MCF 10A (cell line): ENCODE data around the gene PCYT2. TPM values are rescaled to one million over a fixed set of nuclear protein-coding genes. Genes with fewer than 3 reads are reported as not detected.
A peak's percentile ranks its signal among the peaks of the same experiment; 100 is the strongest.

Source experiments
- BruUV-seq: library from RNA; stranded (reverse); fragments of 400-500 nt; replicated peaks from 2 replicates; lab custom pipeline; 2021; lab: Mats Ljungman, UMichigan
- CTCF ChIA-PET: fragments of 300-600 bp; sonication (Branson Sonifier 250); formaldehyde crosslinking; extraction: SDS; loops from one replicate; lab custom pipeline; 2021; ENCODE audit warnings: antibody characterized with exemption, inconsistent platforms; lab: Yijun Ruan, JAX
- POLR2A ChIA-PET: fragments of 300-600, 350-650 bp; sonication (Branson Sonifier 250); formaldehyde crosslinking; extraction: SDS; loops from one replicate; lab custom pipeline; 2020; ENCODE audit warnings: antibody characterized with exemption, inconsistent platforms; lab: Yijun Ruan, JAX
- DNase-seq: peaks from one replicate; pipeline ENCODE4 v3.0.0-alpha.2; 2018; ENCODE audit not compliant: unreplicated experiment
- H3K27ac Mint-ChIP-seq: one replicate; pipeline ENCODE4 v1.8.0; 2022; ENCODE audit warnings: mild to moderate bottlenecking, low read depth, mixed read lengths; ENCODE audit not compliant: unreplicated experiment
- H3K27me3 Mint-ChIP-seq: one replicate; pipeline ENCODE4 v1.8.0; 2022; ENCODE audit warnings: mixed read lengths; ENCODE audit not compliant: insufficient read depth, unreplicated experiment
- H3K36me3 Mint-ChIP-seq: one replicate; pipeline ENCODE4 v1.8.0; 2022; ENCODE audit warnings: mild to moderate bottlenecking, moderate library complexity, mixed read lengths; ENCODE audit not compliant: insufficient read depth, unreplicated experiment
- H3K4me1 Mint-ChIP-seq: one replicate; pipeline ENCODE4 v1.8.0; 2022; ENCODE audit warnings: mixed read lengths; ENCODE audit not compliant: insufficient read depth, unreplicated experiment
- H3K4me3 Mint-ChIP-seq: one replicate; pipeline ENCODE4 v1.8.0; 2022; ENCODE audit warnings: mild to moderate bottlenecking, moderate library complexity, mixed read lengths; ENCODE audit not compliant: unreplicated experiment
- H3K9me3 Mint-ChIP-seq: one replicate; pipeline ENCODE4 v1.8.0; 2022; ENCODE audit warnings: mixed read lengths; ENCODE audit not compliant: unreplicated experiment
- CTCF ChIP-seq: fragments of 200-600 bp; IDR thresholded peaks from one replicate; pipeline ENCODE4 v1.8.0; 2022; ENCODE audit warnings: antibody characterized with exemption, mild to moderate bottlenecking; ENCODE audit not compliant: unreplicated experiment
- intact Hi-C: fragments of 100-400 bp; cut with micrococcal nuclease; formaldehyde crosslinking; loops from 2 replicates; pipeline ENCODE4 v1.14.1; 2022
- total RNA-seq: library from RNA; stranded (reverse); gene quantifications from 2 replicates; pipeline ENCODE4 v1.2.3, GENCODE V29; 2022

The PCYT2 gene
- total RNA-seq, 1 experiment from 2014 or later, result 26.8 TPM

- Mint-ChIP-seq H3K27ac (no peak overlapping the region), H3K4me3 (no peak overlapping the region), H3K4me1 (peaks cover 16% of the 10 kb centered on the region), H3K27me3 (no peaks in the 10 kb centered on the region), H3K9me3 (no peaks in the 10 kb centered on the region), H3K36me3 (peaks cover 51% of the 10 kb centered on the region)
- intact Hi-C loops, result no loop called here
- BruUV-seq, result no TSS peak
- no peak for DNase-seq
- CTCF ChIA-PET, result no interaction called here
- POLR2A ChIA-PET, result interaction anchor here (1.0 to 1.3 kb wide), 2 partner anchors 8 to 10 kb away, joined by 3 read pairs; no protein-coding TSS in a partner anchor
- TF ChIP-seq CTCF, result no peak
These were observed 10.9 kb downstream of the PCYT2 start for GRCh38 chr17:81900181-81900820.

GRCh38 chr17:81899514-81900166 is 11.6 kb downstream of the PCYT2 start:
- BruUV-seq, result no TSS peak
- ChIA-PET POLR2A (interaction anchor here (0.7 to 2.5 kb wide), 6 partner anchors 8 to 30 kb away, joined by 3 to 14 read pairs (median 4); no protein-coding TSS in a partner anchor), CTCF (no interaction called here)
- Mint-ChIP-seq H3K9me3 (no peaks in the 10 kb centered on the region), H3K27me3 (no peaks in the 10 kb centered on the region), H3K27ac (peak overlapping the region; percentile 66), H3K4me1 (peaks cover 16% of the 10 kb centered on the region), H3K4me3 (no peak overlapping the region), H3K36me3 (peaks cover 58% of the 10 kb centered on the region)
- intact Hi-C loops, result no loop called here
- DNase-seq, result no peak
- TF ChIP-seq CTCF, result no peak

- intact Hi-C loops, result no loop called here
- H3K27ac Mint-ChIP-seq, result peak overlapping the region; percentile 66
- no peak for TF ChIP-seq CTCF
- H3K4me3 Mint-ChIP-seq, result no peak overlapping the region
- BruUV-seq, result no TSS peak
- CTCF ChIA-PET, result no interaction called here
- H3K27me3 Mint-ChIP-seq, result no peaks in the 10 kb centered on the region
- POLR2A ChIA-PET, result interaction anchor here (0.5 to 2.5 kb wide), 6 partner anchors 13 to 29 kb away, joined by 3 to 14 read pairs (median 4); partner anchors contain the start of gene MAFG
- H3K36me3 Mint-ChIP-seq, result peaks cover 62% of the 10 kb centered on the region
- no peaks in the 10 kb centered on the region for H3K9me3 Mint-ChIP-seq
- H3K4me1 Mint-ChIP-seq, result peaks cover 16% of the 10 kb centered on the region
- DNase-seq, result no peak
These were observed 12.3 kb downstream of the PCYT2 start for GRCh38 chr17:81898885-81899284.

GRCh38 chr17:81898029-81898866 is 13.0 kb downstream of the PCYT2 start:
- CTCF ChIA-PET, result interaction anchor here (1.2 kb wide), 1 partner anchor 139 kb away, joined by 3 read pairs; no protein-coding TSS in a partner anchor
- peak; percentile 79 for DNase-seq
- no peak for TF ChIP-seq CTCF
- H3K9me3 Mint-ChIP-seq, result no peaks in the 10 kb centered on the region
- H3K4me3 Mint-ChIP-seq, result peak overlapping the region; percentile 44
- no TSS peak for BruUV-seq
- intact Hi-C loops, result no loop called here
- H3K4me1 Mint-ChIP-seq, result peaks cover 16% of the 10 kb centered on the region
- H3K27me3 Mint-ChIP-seq, result no peaks in the 10 kb centered on the region
- POLR2A ChIA-PET, result interaction anchor here (0.5 to 2.5 kb wide), 13 partner anchors 7 to 235 kb away, joined by 3 to 14 read pairs (median 4); partner anchors contain the start of genes MAFG, P4HB and SIRT7
- peaks cover 62% of the 10 kb centered on the region for H3K36me3 Mint-ChIP-seq
- peak overlapping the region; percentile 66 for H3K27ac Mint-ChIP-seq
